Measurements from ENCODE around the gene TRIM2.
A peak's percentile ranks its signal among the peaks of the same experiment; 100 is the strongest.

The TRIM2 gene

GRCh38 chr4:153292897-153293741 lies 88.9 kb downstream of the TRIM2 start:
- peak overlapping the region in 1 of 2 donors; percentile 12 for H3K27ac ChIP-seq
- peaks cover 0 to 17% (median 12%) of the 10 kb centered on the region in 3 donors for H3K36me3 ChIP-seq
- no peak overlapping the region for H3K4me3 ChIP-seq
- intact Hi-C loops (cut with DNase I; ENCODE audit: low total_unique reads): no loop called here
- H3K4me1 ChIP-seq: peaks cover 0 to 32% (median 19%) of the 10 kb centered on the region in 4 donors
- DNase-seq: no peak
- TF ChIP-seq CTCF (IDR thresholded peaks at IDR 0.05): no peak
- H3K27me3 ChIP-seq: no peaks in the 10 kb centered on the region
- peaks cover 0 to 4% (median 2%) of the 10 kb centered on the region in 3 donors for H3K9me3 ChIP-seq

- Histone ChIP-seq H3K27ac (peak overlapping the region in 1 of 2 donors; percentile 12), H3K36me3 (peaks cover 0 to 19% (median 13%) of the 10 kb centered on the region in 3 donors), H3K9me3 (no peaks in the 10 kb centered on the region), H3K4me1 (peaks cover 0 to 32% (median 19%) of the 10 kb centered on the region in 4 donors), H3K27me3 (no peaks in the 10 kb centered on the region), H3K4me3 (no peak overlapping the region)
- TF ChIP-seq CTCF (IDR thresholded peaks at IDR 0.05): no peak
- intact Hi-C loops (cut with DNase I; ENCODE audit: low total_unique reads): no loop called here
- no peak for DNase-seq
Measured at GRCh38 chr4:153293742-153294057, 89.5 kb downstream of the TRIM2 start.

- Histone ChIP-seq H3K9me3 (peaks cover 0 to under 1% (median 0%) of the 10 kb centered on the region in 3 donors), H3K27me3 (no peaks in the 10 kb centered on the region), H3K4me3 (no peak overlapping the region), H3K36me3 (peaks cover 7 to 27% (median 23%) of the 10 kb centered on the region in 3 donors), H3K27ac (no peak overlapping the region), H3K4me1 (peaks cover 0 to 32% (median 19%) of the 10 kb centered on the region in 4 donors)
- no peak for DNase-seq
- intact Hi-C loops (cut with DNase I; ENCODE audit: low total_unique reads): no loop called here
- no peak for TF ChIP-seq CTCF (IDR thresholded peaks at IDR 0.05)
Measured at GRCh38 chr4:153294631-153295030, 90.4 kb downstream of the TRIM2 start.

- Histone ChIP-seq H3K9me3 (peaks cover 0 to 6% (median 6%) of the 10 kb centered on the region in 3 donors), H3K27ac (no peak overlapping the region), H3K27me3 (no peaks in the 10 kb centered on the region), H3K4me1 (peaks cover 0 to 32% (median 19%) of the 10 kb centered on the region in 4 donors), H3K4me3 (no peak overlapping the region), H3K36me3 (peaks cover 13 to 30% (median 29%) of the 10 kb centered on the region in 3 donors)
- no peak for DNase-seq
- TF ChIP-seq CTCF (IDR thresholded peaks at IDR 0.05): no peak
- intact Hi-C loops (cut with DNase I; ENCODE audit: low total_unique reads): no loop called here
Measured at GRCh38 chr4:153295131-153295755, 91.0 kb downstream of the TRIM2 start.

GRCh38 chr4:153296040-153296823 lies 92.0 kb downstream of the TRIM2 start:
- intact Hi-C loops (cut with DNase I; ENCODE audit: low total_unique reads): no loop called here
- Histone ChIP-seq H3K9me3 (peaks cover 0 to 7% (median 6%) of the 10 kb centered on the region in 3 donors), H3K4me1 (peaks cover 0 to 32% (median 19%) of the 10 kb centered on the region in 4 donors), H3K4me3 (no peak overlapping the region), H3K27ac (no peak overlapping the region), H3K27me3 (no peaks in the 10 kb centered on the region), H3K36me3 (peaks cover 18 to 39% (median 32%) of the 10 kb centered on the region in 3 donors)
- DNase-seq: no peak
- TF ChIP-seq CTCF (IDR thresholded peaks at IDR 0.05): no peak

Measured in tibial artery (tissue), 4 donors.